Measurements from ENCODE around the gene ATP13A3. TPM values are rescaled to one million over a fixed set of nuclear protein-coding genes. Genes with fewer than 3 reads are reported as not detected.

ATP13A3 gene
- polyA plus RNA-seq, 4 donors: 8.1 to 65.9 (median 13.9) TPM

- Histone ChIP-seq H3K27me3 (ENCODE audit: control insufficient read depth in 3 of 3, insufficient read depth in 3 of 3, low read length in 3 of 3) (no peaks in the 10 kb centered on the region), H3K36me3 (ENCODE audit: control insufficient read depth in 3 of 3, insufficient read depth in 2 of 3, low read depth in 1 of 3, low read length in 3 of 3) (peaks cover 0 to 11% (median 0%) of the 10 kb centered on the region in 3 donors), H3K27ac (ENCODE audit: low read depth in 1 of 3, low read length in 2 of 3) (no peak overlapping the region), H3K9me3 (ENCODE audit: control insufficient read depth in 2 of 2, insufficient read depth in 1 of 2, low read depth in 1 of 2, low read length in 1 of 2) (no peaks in the 10 kb centered on the region), H3K4me3 (ENCODE audit: low read depth in 1 of 3, low read length in 3 of 3) (no peak overlapping the region), H3K4me1 (ENCODE audit: control insufficient read depth in 3 of 3, insufficient read depth in 2 of 3, low read depth in 1 of 3, low read length in 2 of 3) (peaks cover 0 to 3% (median 0%) of the 10 kb centered on the region in 3 donors)
- no peak for FAIRE-seq
- no peak for DNase-seq
- WGBS, 3 donors: 82 to 84% (median 83%) methylated on average over 2 of the region's 2 CpGs
Measured at GRCh38 chr3:194466761-194467356, 19.9 kb downstream of the ATP13A3 start.

GRCh38 chr3:194465920-194466570 lies 20.8 kb downstream of the ATP13A3 start:
- FAIRE-seq (no peak), DNase-seq (no peak)
- no peaks in the 10 kb centered on the region for H3K27me3 ChIP-seq (ENCODE audit: control insufficient read depth in 3 of 3, insufficient read depth in 3 of 3, low read length in 3 of 3)
- H3K9me3 ChIP-seq (ENCODE audit: control insufficient read depth in 2 of 2, insufficient read depth in 1 of 2, low read depth in 1 of 2, low read length in 1 of 2): no peaks in the 10 kb centered on the region
- WGBS, 3 donors: 53 to 61% (median 61%) methylated on average over 5 of the region's 5 CpGs
- H3K27ac ChIP-seq (ENCODE audit: low read depth in 1 of 3, low read length in 2 of 3): no peak overlapping the region
- H3K36me3 ChIP-seq (ENCODE audit: control insufficient read depth in 3 of 3, insufficient read depth in 2 of 3, low read depth in 1 of 3, low read length in 3 of 3): peaks cover 0 to 8% (median 0%) of the 10 kb centered on the region in 3 donors
- H3K4me1 ChIP-seq (ENCODE audit: control insufficient read depth in 3 of 3, insufficient read depth in 2 of 3, low read depth in 1 of 3, low read length in 2 of 3): no peaks in the 10 kb centered on the region
- H3K4me3 ChIP-seq (ENCODE audit: low read depth in 1 of 3, low read length in 3 of 3): no peak overlapping the region

- WGBS, 3 donors: 88 to 94% (median 90%) methylated on average over 7 of the region's 7 CpGs
- Histone ChIP-seq H3K9me3 (ENCODE audit: control insufficient read depth in 2 of 2, insufficient read depth in 1 of 2, low read depth in 1 of 2, low read length in 1 of 2) (no peaks in the 10 kb centered on the region), H3K4me3 (ENCODE audit: low read depth in 1 of 3, low read length in 3 of 3) (no peak overlapping the region), H3K36me3 (ENCODE audit: control insufficient read depth in 3 of 3, insufficient read depth in 2 of 3, low read depth in 1 of 3, low read length in 3 of 3) (peaks cover 0 to 8% (median 0%) of the 10 kb centered on the region in 3 donors), H3K27me3 (ENCODE audit: control insufficient read depth in 3 of 3, insufficient read depth in 3 of 3, low read length in 3 of 3) (no peaks in the 10 kb centered on the region), H3K4me1 (ENCODE audit: control insufficient read depth in 3 of 3, insufficient read depth in 2 of 3, low read depth in 1 of 3, low read length in 2 of 3) (no peaks in the 10 kb centered on the region), H3K27ac (ENCODE audit: low read depth in 1 of 3, low read length in 2 of 3) (no peak overlapping the region)
- FAIRE-seq (no peak), DNase-seq (no peak)
Measured at GRCh38 chr3:194465246-194465645, 21.6 kb downstream of the ATP13A3 start.

- DNase-seq: no peak
- no peaks in the 10 kb centered on the region for H3K9me3 ChIP-seq (ENCODE audit: control insufficient read depth in 2 of 2, insufficient read depth in 1 of 2, low read depth in 1 of 2, low read length in 1 of 2)
- no peak overlapping the region for H3K4me3 ChIP-seq (ENCODE audit: low read depth in 1 of 3, low read length in 3 of 3)
- WGBS, 3 donors: 86 to 100% (median 91%) methylated on average over 1 of the region's 1 CpG
- no peak for FAIRE-seq
- H3K36me3 ChIP-seq (ENCODE audit: control insufficient read depth in 3 of 3, insufficient read depth in 2 of 3, low read depth in 1 of 3, low read length in 3 of 3): peaks cover 0 to 10% (median 0%) of the 10 kb centered on the region in 3 donors
- H3K4me1 ChIP-seq (ENCODE audit: control insufficient read depth in 3 of 3, insufficient read depth in 2 of 3, low read depth in 1 of 3, low read length in 2 of 3): no peaks in the 10 kb centered on the region
- H3K27ac ChIP-seq (ENCODE audit: low read depth in 1 of 3, low read length in 2 of 3): no peak overlapping the region
- H3K27me3 ChIP-seq (ENCODE audit: control insufficient read depth in 3 of 3, insufficient read depth in 3 of 3, low read length in 3 of 3): no peaks in the 10 kb centered on the region
Measured at GRCh38 chr3:194464692-194465091, 22.1 kb downstream of the ATP13A3 start.

GRCh38 chr3:194462936-194463335 lies 23.9 kb downstream of the ATP13A3 start:
- Histone ChIP-seq H3K27ac (ENCODE audit: low read depth in 1 of 3, low read length in 2 of 3) (no peak overlapping the region), H3K9me3 (ENCODE audit: control insufficient read depth in 2 of 2, insufficient read depth in 1 of 2, low read depth in 1 of 2, low read length in 1 of 2) (no peaks in the 10 kb centered on the region), H3K4me3 (ENCODE audit: low read depth in 1 of 3, low read length in 3 of 3) (no peak overlapping the region), H3K4me1 (ENCODE audit: control insufficient read depth in 3 of 3, insufficient read depth in 2 of 3, low read depth in 1 of 3, low read length in 2 of 3) (no peaks in the 10 kb centered on the region), H3K36me3 (ENCODE audit: control insufficient read depth in 3 of 3, insufficient read depth in 2 of 3, low read depth in 1 of 3, low read length in 3 of 3) (peaks cover 0 to 9% (median 3%) of the 10 kb centered on the region in 3 donors), H3K27me3 (ENCODE audit: control insufficient read depth in 3 of 3, insufficient read depth in 3 of 3, low read length in 3 of 3) (no peaks in the 10 kb centered on the region)
- DNase-seq: peak in 1 of 2 donors; percentile 57
- WGBS, 3 donors: 42 to 75% (median 56%) methylated on average over 2 of the region's 2 CpGs
- FAIRE-seq: no peak

- Histone ChIP-seq H3K27ac (ENCODE audit: low read depth in 1 of 3, low read length in 2 of 3) (no peak overlapping the region), H3K4me3 (ENCODE audit: low read depth in 1 of 3, low read length in 3 of 3) (no peak overlapping the region), H3K36me3 (ENCODE audit: control insufficient read depth in 3 of 3, insufficient read depth in 2 of 3, low read depth in 1 of 3, low read length in 3 of 3) (peaks cover 0 to 12% (median 3%) of the 10 kb centered on the region in 3 donors), H3K4me1 (ENCODE audit: control insufficient read depth in 3 of 3, insufficient read depth in 2 of 3, low read depth in 1 of 3, low read length in 2 of 3) (no peaks in the 10 kb centered on the region), H3K27me3 (ENCODE audit: control insufficient read depth in 3 of 3, insufficient read depth in 3 of 3, low read length in 3 of 3) (no peaks in the 10 kb centered on the region), H3K9me3 (ENCODE audit: control insufficient read depth in 2 of 2, insufficient read depth in 1 of 2, low read depth in 1 of 2, low read length in 1 of 2) (no peaks in the 10 kb centered on the region)
- FAIRE-seq (no peak), DNase-seq (no peak)
- WGBS, 3 donors: 74 to 80% (median 75%) methylated on average over 5 of the region's 5 CpGs
Measured at GRCh38 chr3:194460566-194460965, 26.2 kb downstream of the ATP13A3 start.

GRCh38 chr3:194458131-194458530 lies 28.7 kb downstream of the ATP13A3 start:
- Histone ChIP-seq H3K9me3 (ENCODE audit: control insufficient read depth in 2 of 2, insufficient read depth in 1 of 2, low read depth in 1 of 2, low read length in 1 of 2) (no peaks in the 10 kb centered on the region), H3K27me3 (ENCODE audit: control insufficient read depth in 3 of 3, insufficient read depth in 3 of 3, low read length in 3 of 3) (no peaks in the 10 kb centered on the region), H3K4me3 (ENCODE audit: low read depth in 1 of 3, low read length in 3 of 3) (no peak overlapping the region), H3K27ac (ENCODE audit: low read depth in 1 of 3, low read length in 2 of 3) (no peak overlapping the region), H3K36me3 (ENCODE audit: control insufficient read depth in 3 of 3, insufficient read depth in 2 of 3, low read depth in 1 of 3, low read length in 3 of 3) (peaks cover 0 to 16% (median 6%) of the 10 kb centered on the region in 3 donors), H3K4me1 (ENCODE audit: control insufficient read depth in 3 of 3, insufficient read depth in 2 of 3, low read depth in 1 of 3, low read length in 2 of 3) (no peaks in the 10 kb centered on the region)
- FAIRE-seq (no peak), DNase-seq (no peak)
- 95 to 97% (median 95%) methylated on average over 5 of the region's 5 CpGs for WGBS, 3 donors

- Histone ChIP-seq H3K9me3 (ENCODE audit: control insufficient read depth in 2 of 2, insufficient read depth in 1 of 2, low read depth in 1 of 2, low read length in 1 of 2) (no peaks in the 10 kb centered on the region), H3K4me3 (ENCODE audit: low read depth in 1 of 3, low read length in 3 of 3) (no peak overlapping the region), H3K27me3 (ENCODE audit: control insufficient read depth in 3 of 3, insufficient read depth in 3 of 3, low read length in 3 of 3) (no peaks in the 10 kb centered on the region), H3K36me3 (ENCODE audit: control insufficient read depth in 3 of 3, insufficient read depth in 2 of 3, low read depth in 1 of 3, low read length in 3 of 3) (peaks cover 3 to 30% (median 8%) of the 10 kb centered on the region in 3 donors), H3K4me1 (ENCODE audit: control insufficient read depth in 3 of 3, insufficient read depth in 2 of 3, low read depth in 1 of 3, low read length in 2 of 3) (no peaks in the 10 kb centered on the region), H3K27ac (ENCODE audit: low read depth in 1 of 3, low read length in 2 of 3) (no peak overlapping the region)
- no peak for FAIRE-seq
- DNase-seq: no peak
- WGBS, 3 donors: 95 to 97% (median 97%) methylated on average over 1 of the region's 1 CpG
Measured at GRCh38 chr3:194455481-194455880, 31.3 kb downstream of the ATP13A3 start.
